ENCODE data around the gene TBC1D9B. TPM values are rescaled to one million over a fixed set of nuclear protein-coding genes. Genes with fewer than 3 reads are reported as not detected.

TBC1D9B gene
- total and polyA plus RNA-seq, 2 experiments from 2014 or later, result 77.0 to 97.3 TPM

DNA sequence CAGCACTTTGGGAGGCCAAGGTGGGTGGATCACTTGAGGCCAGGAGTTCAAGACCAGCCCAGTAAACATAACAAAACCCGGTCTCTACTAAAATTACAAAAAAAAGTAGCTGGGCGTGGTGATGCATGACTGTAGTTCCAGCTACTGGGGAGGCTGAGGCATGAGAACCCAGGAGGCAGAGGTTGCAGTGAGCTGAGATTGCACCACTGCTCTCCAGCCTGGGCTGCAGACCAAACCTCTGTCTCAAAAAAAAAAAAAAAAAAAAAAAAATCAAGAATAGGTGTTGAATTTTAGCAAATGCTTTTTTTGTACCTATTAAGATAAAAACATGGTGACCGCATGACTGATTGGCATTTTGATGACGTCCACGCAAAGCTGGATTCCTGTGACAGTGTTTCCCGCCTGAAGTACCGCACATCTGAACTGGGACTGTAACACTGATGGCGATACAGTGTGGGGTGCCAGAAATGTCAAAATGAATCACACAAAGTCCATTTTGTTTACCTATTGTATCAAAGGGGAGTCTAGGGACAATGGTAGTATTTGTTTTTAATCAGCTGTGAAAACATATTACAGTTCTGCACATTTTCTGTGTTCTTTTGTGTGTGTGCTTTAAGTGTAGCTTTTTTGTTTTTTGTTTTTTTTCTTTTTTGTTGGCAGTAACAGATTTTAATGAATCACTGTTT, 23.2 kb upstream of the TBC1D9B start:
- no peaks in the 10 kb centered on the region for H3K9me2 ChIP-seq (replicated peaks; ENCODE audit: insufficient read depth)
- no peak overlapping the region for H3K27ac ChIP-seq
- no peaks in the 10 kb centered on the region for H3K4me1 ChIP-seq (ENCODE audit: insufficient read depth)
- no peaks in the 10 kb centered on the region for H4K20me1 ChIP-seq (ENCODE audit: insufficient read depth, poor library complexity, severe bottlenecking)
- H3K36me3 ChIP-seq (replicated peaks; ENCODE audit: insufficient read depth, low read depth), result no peaks in the 10 kb centered on the region
- no peaks in the 10 kb centered on the region for H3K79me2 ChIP-seq
- WGBS (ENCODE audit: low lambda C conversion rate, missing lambda C conversion rate), result 98% methylated on average over 8 of the region's 8 CpGs
- H2AFZ ChIP-seq, result no peak overlapping the region
- DNase-seq (ENCODE audit: low spot score), result no peak
- no peaks in the 10 kb centered on the region for H3K9me3 ChIP-seq (ENCODE audit: low read depth)
- no peak for TF ChIP-seq CTCF (IDR thresholded peaks at IDR 0.05; ENCODE audit: poor library complexity)
- TF ChIP-seq EZH2phosphoT487 (IDR thresholded peaks at IDR 0.05; ENCODE audit: low read depth, severe bottlenecking, unreplicated experiment), result no peak
- no peak for TF ChIP-seq EZH2 (IDR thresholded peaks at IDR 0.05; ENCODE audit: borderline replicate concordance)
- no peak overlapping the region for H3K4me2 ChIP-seq
- no peak overlapping the region for H3K4me3 ChIP-seq
- no peaks in the 10 kb centered on the region for H3K27me3 ChIP-seq

DNA sequence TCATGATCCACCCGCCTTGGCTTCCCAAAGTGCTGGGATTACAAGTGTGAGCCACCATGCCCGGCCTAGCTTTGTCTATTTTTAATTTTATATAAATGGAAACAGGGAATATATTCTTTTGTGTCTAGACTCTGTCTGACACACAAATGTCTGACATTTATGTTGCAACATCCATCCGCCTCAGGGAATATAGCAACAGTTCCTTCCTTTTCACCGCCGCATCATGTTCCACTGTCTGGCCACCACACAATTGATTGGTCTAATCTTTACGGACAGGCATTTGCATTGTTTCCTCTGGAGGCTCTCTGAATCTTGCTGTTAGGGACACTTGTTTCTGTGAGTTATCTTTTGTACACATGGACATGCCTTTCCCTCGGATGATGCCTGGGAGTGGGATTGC, 20.1 kb upstream of the TBC1D9B start:
- TF ChIP-seq EZH2phosphoT487 (IDR thresholded peaks at IDR 0.05; ENCODE audit: low read depth, severe bottlenecking, unreplicated experiment), result no peak
- TF ChIP-seq EZH2 (IDR thresholded peaks at IDR 0.05; ENCODE audit: borderline replicate concordance), result no peak
- TF ChIP-seq CTCF (IDR thresholded peaks at IDR 0.05; ENCODE audit: poor library complexity), result no peak
- Histone ChIP-seq H2AFZ (no peak overlapping the region), H3K27ac (no peak overlapping the region), H3K36me3 (replicated peaks; ENCODE audit: insufficient read depth, low read depth) (no peaks in the 10 kb centered on the region), H4K20me1 (ENCODE audit: insufficient read depth, poor library complexity, severe bottlenecking) (no peaks in the 10 kb centered on the region), H3K4me2 (no peak overlapping the region), H3K9me3 (ENCODE audit: low read depth) (no peaks in the 10 kb centered on the region), H3K4me3 (no peak overlapping the region), H3K4me1 (ENCODE audit: insufficient read depth) (no peaks in the 10 kb centered on the region), H3K27me3 (no peaks in the 10 kb centered on the region), H3K9me2 (replicated peaks; ENCODE audit: insufficient read depth) (no peaks in the 10 kb centered on the region), H3K79me2 (no peaks in the 10 kb centered on the region)
- WGBS (ENCODE audit: low lambda C conversion rate, missing lambda C conversion rate), result 96% methylated on average over 7 of the region's 7 CpGs
- DNase-seq (ENCODE audit: low spot score), result no peak

DNA sequence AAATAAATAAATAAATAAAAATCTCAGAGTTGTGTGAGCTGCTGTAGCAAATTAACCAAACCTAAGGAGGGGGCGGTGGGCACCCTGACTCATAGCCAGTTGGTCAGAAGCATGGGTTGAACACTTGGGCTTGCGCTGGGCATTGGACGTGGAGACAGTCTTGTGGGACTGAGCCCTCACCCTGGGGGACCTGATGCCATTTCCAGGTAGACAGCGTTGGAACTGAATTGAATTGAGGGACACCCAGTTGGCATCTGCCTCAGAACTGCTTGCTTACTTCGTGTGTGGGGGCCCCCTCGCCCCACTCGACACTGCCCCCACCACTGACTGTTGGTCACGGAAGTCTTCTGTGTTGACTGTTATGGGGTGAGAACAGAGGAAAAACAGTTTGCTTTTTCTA, 19.0 kb upstream of the TBC1D9B start:
- no peak overlapping the region for H3K4me3 ChIP-seq

More for the DNA sequence above, 19.0 kb upstream of the TBC1D9B start:
- Histone ChIP-seq H3K4me1 (ENCODE audit: insufficient read depth) (no peaks in the 10 kb centered on the region), H3K9me2 (replicated peaks; ENCODE audit: insufficient read depth) (no peaks in the 10 kb centered on the region), H4K20me1 (ENCODE audit: insufficient read depth, poor library complexity, severe bottlenecking) (no peaks in the 10 kb centered on the region), H3K4me2 (no peak overlapping the region), H3K27me3 (no peaks in the 10 kb centered on the region), H3K79me2 (no peaks in the 10 kb centered on the region), H3K9me3 (ENCODE audit: low read depth) (no peaks in the 10 kb centered on the region), H3K27ac (no peak overlapping the region), H2AFZ (no peak overlapping the region), H3K36me3 (replicated peaks; ENCODE audit: insufficient read depth, low read depth) (no peaks in the 10 kb centered on the region)
- WGBS (ENCODE audit: low lambda C conversion rate, missing lambda C conversion rate), result 95% methylated on average over 8 of the region's 8 CpGs
- no peak for DNase-seq (ENCODE audit: low spot score)
- TF ChIP-seq EZH2phosphoT487 (IDR thresholded peaks at IDR 0.05; ENCODE audit: low read depth, severe bottlenecking, unreplicated experiment) (no peak), CTCF (IDR thresholded peaks at IDR 0.05; ENCODE audit: poor library complexity) (no peak), EZH2 (IDR thresholded peaks at IDR 0.05; ENCODE audit: borderline replicate concordance) (no peak)

Measured in hepatocyte (in vitro differentiated cells).